Esophagus muscularis mucosa (tissue), 4 donors: Measurements from ENCODE around the gene ABI3. TPM values are rescaled to one million over a fixed set of nuclear protein-coding genes. Genes with fewer than 3 reads are reported as not detected.

ENCODE experiments used
- DNase-seq: peaks from one replicate; pipeline ENCODE4 v3.0.0-alpha.2; 2017; ENCODE audit errors: extremely low spot score
- H3K27ac ChIP-seq, 4 donors: fragments of 200-600 bp; sonication (generic); replicated peaks in 1 of 4; 1 replicate in 3 of 4; 2 replicates in 1 of 4; pipeline ENCODE4 v1.5.1; 2016 to 2019; ENCODE audit warnings: mild to moderate bottlenecking in 1 of 4
- H3K27me3 ChIP-seq, 4 donors: fragments of 200-600 bp; sonication (generic); one replicate each; pipeline versions ENCODE4 v1.5.1 to v1.6.0; 2016 to 2019
- H3K36me3 ChIP-seq, 4 donors: fragments of 200-600 bp; sonication (generic); one replicate each; pipeline ENCODE4 v1.5.1; 2016 to 2019
- H3K4me1 ChIP-seq, 4 donors: fragments of 200-600 bp; sonication (generic); one replicate each; pipeline ENCODE4 v1.5.1; 2016 to 2019
- H3K4me3 ChIP-seq, 4 donors: fragments of 200-600 bp; sonication (generic); 1 replicate in 2 of 4; 2 replicates in 2 of 4; pipeline ENCODE4 v1.5.1; 2016 to 2019; ENCODE audit warnings: mild to moderate bottlenecking in 4 of 4, moderate library complexity in 1 of 4
- H3K9me3 ChIP-seq, 4 donors: fragments of 200-600 bp; sonication (generic); 1 replicate in 3 of 4; 2 replicates in 1 of 4; pipeline ENCODE4 v1.5.1; 2016 to 2019
- EP300 ChIP-seq: sonication (generic); formaldehyde crosslinking; IDR thresholded peaks from one replicate; pipeline ENCODE4 v1.6.1; 2017; ENCODE audit warnings: antibody characterized with exemption
- POLR2A ChIP-seq: fragments of 450-650 bp; IDR thresholded peaks from one replicate; pipeline ENCODE4 v1.6.1; 2017; ENCODE audit warnings: antibody characterized with exemption, moderate library complexity, mild to moderate bottlenecking, low read depth
- POLR2AphosphoS5 ChIP-seq, 2 donors: sonication (generic); formaldehyde crosslinking; IDR thresholded peaks; one replicate each; pipeline ENCODE4 v1.6.1; 2017; ENCODE audit warnings: antibody characterized with exemption in 2 of 2
- WGBS: methylation state at CpG from one replicate; pipeline ENCODE4 v1.1.5; 2018; 5-methylcytosine and 5-hydroxymethylcytosine counted together
- intact Hi-C: fragments of 100-400 bp; cut with DNase I; formaldehyde crosslinking; loops from one replicate; pipeline ENCODE4 v1.15.1; 2023
- total RNA-seq, 4 donors: library from RNA; depleted of rRNA; stranded (reverse); fragments of >200 nt; gene quantifications; one replicate each; pipeline versions ENCODE4 v1.1.0 to v1.2.1, GENCODE V29; 2016
- TF ChIP-seq, protein P1 (sequence below), 3 experiments: fragments of 200-600 bp in 2 of 3; fragments of 450-650 bp in 1 of 3; sonication (generic) in 2 of 3; IDR thresholded peaks; one replicate each; pipeline ENCODE4 v1.5.1; 2017 to 2019; ENCODE audit warnings: antibody characterized with exemption in 3 of 3, mild to moderate bottlenecking in 2 of 3, moderate library complexity in 1 of 3

The ABI3 gene
- total RNA-seq, 4 donors from 2014 or later: 3.3 to 8.9 (median 6.3) TPM

DNA sequence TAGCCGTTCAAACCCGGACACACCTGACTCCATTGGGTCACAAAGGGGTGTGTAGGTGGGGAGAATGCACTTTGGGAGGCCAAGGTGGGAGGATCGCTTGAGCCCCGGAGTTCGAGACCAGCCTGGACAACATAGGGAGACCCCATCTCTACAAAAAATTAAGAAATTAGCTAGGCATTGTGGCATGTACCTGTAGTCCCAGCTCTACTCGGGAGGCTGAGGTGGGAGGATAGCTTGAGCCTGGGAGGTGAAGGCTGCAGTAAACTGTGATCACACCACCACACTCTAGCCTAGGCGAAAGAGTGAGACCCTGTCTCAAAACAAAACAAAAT lies 21.0 kb downstream of the ABI3 start:
- H3K4me3 ChIP-seq: peak overlapping the region in 2 of 4 donors; percentile 61 to 67
- intact Hi-C loops: loop anchor here (2.0 kb wide), 1 partner anchor 39 kb away; no protein-coding TSS in a partner anchor
- TF ChIP-seq EP300 (no peak), POLR2A (no peak), POLR2AphosphoS5 (IDR thresholded peaks at IDR 0.05) (no peak)
- TF ChIP-seq, protein P1, sequence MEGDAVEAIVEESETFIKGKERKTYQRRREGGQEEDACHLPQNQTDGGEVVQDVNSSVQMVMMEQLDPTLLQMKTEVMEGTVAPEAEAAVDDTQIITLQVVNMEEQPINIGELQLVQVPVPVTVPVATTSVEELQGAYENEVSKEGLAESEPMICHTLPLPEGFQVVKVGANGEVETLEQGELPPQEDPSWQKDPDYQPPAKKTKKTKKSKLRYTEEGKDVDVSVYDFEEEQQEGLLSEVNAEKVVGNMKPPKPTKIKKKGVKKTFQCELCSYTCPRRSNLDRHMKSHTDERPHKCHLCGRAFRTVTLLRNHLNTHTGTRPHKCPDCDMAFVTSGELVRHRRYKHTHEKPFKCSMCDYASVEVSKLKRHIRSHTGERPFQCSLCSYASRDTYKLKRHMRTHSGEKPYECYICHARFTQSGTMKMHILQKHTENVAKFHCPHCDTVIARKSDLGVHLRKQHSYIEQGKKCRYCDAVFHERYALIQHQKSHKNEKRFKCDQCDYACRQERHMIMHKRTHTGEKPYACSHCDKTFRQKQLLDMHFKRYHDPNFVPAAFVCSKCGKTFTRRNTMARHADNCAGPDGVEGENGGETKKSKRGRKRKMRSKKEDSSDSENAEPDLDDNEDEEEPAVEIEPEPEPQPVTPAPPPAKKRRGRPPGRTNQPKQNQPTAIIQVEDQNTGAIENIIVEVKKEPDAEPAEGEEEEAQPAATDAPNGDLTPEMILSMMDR (IDR thresholded peaks at IDR 0.05): no peak
- H3K27ac ChIP-seq: no peak overlapping the region
- H3K9me3 ChIP-seq: no peaks in the 10 kb centered on the region
- DNase-seq: no peak
- H3K27me3 ChIP-seq: peaks cover 0 to 14% (median 4%) of the 10 kb centered on the region in 4 donors
- H3K4me1 ChIP-seq: peaks cover 12 to 22% (median 21%) of the 10 kb centered on the region in 4 donors
- 62% methylated on average over 7 of the region's 7 CpGs for WGBS
- no peaks in the 10 kb centered on the region for H3K36me3 ChIP-seq

DNA sequence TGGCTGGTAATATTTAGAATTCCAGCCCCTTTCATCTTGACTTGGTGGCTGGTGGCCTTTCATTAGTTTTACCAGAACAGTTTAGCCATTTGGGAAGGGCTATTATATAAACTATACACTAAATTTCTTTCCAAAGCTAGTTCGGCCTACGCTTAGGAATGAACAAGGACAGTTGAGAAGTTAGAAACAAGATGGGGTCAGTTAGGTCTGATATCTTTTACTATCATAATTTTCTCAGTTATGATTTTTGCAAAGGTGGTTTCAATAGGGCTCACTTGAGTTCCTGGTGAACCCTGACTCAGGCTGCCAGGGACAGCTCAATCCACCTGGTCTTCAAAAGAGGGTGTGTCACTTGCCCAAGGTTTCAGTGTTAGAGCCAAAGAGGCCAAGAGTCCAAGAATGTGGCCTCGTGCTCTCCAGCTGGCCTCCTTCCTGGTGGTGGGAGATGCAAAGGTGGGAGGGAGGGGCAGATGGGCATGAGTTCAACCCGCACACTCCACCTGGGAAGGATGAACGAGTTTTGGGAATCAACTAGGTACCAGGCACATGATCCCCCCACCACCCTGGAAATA lies 24.1 kb downstream of the ABI3 start:
- Histone ChIP-seq H3K27ac (no peak overlapping the region), H3K4me3 (no peak overlapping the region), H3K9me3 (no peaks in the 10 kb centered on the region), H3K27me3 (peaks cover 0 to 2% (median 0%) of the 10 kb centered on the region in 4 donors), H3K36me3 (no peaks in the 10 kb centered on the region), H3K4me1 (peaks cover 8 to 19% (median 18%) of the 10 kb centered on the region in 4 donors)
- DNase-seq: no peak
- WGBS: 84% methylated on average over 5 of the region's 5 CpGs
- intact Hi-C loops: no loop called here
- TF ChIP-seq POLR2A (no peak), EP300 (no peak), POLR2AphosphoS5 (IDR thresholded peaks at IDR 0.05) (no peak)
- TF ChIP-seq, protein P1 (IDR thresholded peaks at IDR 0.05): no peak

DNA sequence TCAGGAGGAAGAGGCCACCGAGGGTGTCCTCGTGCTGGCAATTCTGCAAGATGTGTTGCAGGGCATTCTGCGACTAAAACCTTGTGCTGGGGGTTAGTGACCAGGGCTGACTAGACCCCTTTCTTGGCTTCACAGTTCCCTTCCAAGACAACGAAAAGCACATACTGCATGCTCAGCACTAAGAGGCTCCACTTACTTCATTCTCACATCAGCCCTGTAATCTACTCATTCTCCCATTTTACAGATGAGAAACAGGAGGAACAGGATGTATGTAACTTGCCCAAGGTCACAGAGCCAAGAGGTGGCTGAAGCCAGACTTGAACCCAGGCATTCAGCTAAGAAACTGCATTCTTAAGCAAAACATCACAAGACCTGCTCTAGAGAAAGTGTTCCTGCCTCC lies 25.4 kb downstream of the ABI3 start:
- no peaks in the 10 kb centered on the region for H3K9me3 ChIP-seq
- DNase-seq: no peak
- no peaks in the 10 kb centered on the region for H3K27me3 ChIP-seq
- intact Hi-C loops: no loop called here
- 85% methylated on average over 4 of the region's 4 CpGs for WGBS
- peaks cover 0 to 11% (median 6%) of the 10 kb centered on the region in 4 donors for H3K4me1 ChIP-seq
- H3K4me3 ChIP-seq: no peak overlapping the region
- no peak overlapping the region for H3K27ac ChIP-seq
- H3K36me3 ChIP-seq: no peaks in the 10 kb centered on the region
- TF ChIP-seq EP300 (no peak), POLR2AphosphoS5 (IDR thresholded peaks at IDR 0.05) (no peak), POLR2A (no peak)
- TF ChIP-seq, protein P1 (IDR thresholded peaks at IDR 0.05): no peak

DNA sequence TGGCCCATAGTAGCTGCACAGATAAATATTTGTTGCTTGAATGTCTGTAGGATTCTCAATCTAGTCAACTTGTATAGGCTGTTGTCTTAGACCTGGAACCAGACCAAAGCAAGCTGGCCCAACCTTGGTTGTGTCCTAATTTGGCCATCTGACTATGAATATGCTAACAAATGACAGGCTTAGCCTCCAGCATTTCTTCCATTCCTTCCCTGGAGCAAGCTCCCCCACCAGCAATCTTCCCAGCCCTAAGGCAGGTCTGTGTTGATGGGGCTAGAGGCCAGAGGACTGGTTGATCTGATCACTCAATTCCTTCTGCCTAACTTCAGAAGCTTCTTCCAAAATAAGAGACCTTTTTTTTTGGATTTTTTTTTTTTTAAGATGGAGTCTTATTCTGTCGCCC lies 29.5 kb downstream of the ABI3 start:
- WGBS: 86% methylated on average over 1 of the region's 1 CpG
- Histone ChIP-seq H3K9me3 (no peaks in the 10 kb centered on the region), H3K4me3 (no peak overlapping the region), H3K27me3 (no peaks in the 10 kb centered on the region), H3K36me3 (no peaks in the 10 kb centered on the region), H3K4me1 (peaks cover 0 to 4% (median 0%) of the 10 kb centered on the region in 4 donors), H3K27ac (no peak overlapping the region)
- no peak for TF ChIP-seq EP300
- TF ChIP-seq, protein P1 (IDR thresholded peaks at IDR 0.05): no peak
- no peak for TF ChIP-seq POLR2AphosphoS5 (IDR thresholded peaks at IDR 0.05)
- no peak for TF ChIP-seq POLR2A
- intact Hi-C loops: no loop called here
- no peak for DNase-seq

DNA sequence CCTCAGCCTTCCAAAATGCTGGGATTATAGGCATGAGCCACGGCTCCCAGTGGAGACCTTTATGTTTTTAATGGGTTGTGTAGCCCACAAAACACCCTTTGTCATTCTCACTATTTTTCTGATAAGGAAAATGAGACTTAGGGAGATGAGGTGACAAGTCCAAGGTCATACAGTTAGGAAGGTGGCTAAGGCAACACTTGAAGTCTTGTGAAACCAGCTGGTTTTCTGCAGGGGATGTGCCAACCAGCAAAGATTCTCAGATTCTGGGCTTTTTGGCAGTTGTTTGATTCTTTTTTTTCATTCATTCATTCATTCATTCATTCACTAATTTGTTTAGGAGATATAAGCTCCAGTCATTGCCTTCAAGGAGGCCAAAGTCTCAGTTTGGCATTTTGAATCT lies 30.1 kb downstream of the ABI3 start:
- TF ChIP-seq, protein P1 (IDR thresholded peaks at IDR 0.05): no peak
- TF ChIP-seq EP300 (no peak), POLR2A (no peak), POLR2AphosphoS5 (IDR thresholded peaks at IDR 0.05) (no peak)
- intact Hi-C loops: no loop called here
- DNase-seq: no peak
- Histone ChIP-seq H3K36me3 (no peaks in the 10 kb centered on the region), H3K9me3 (no peaks in the 10 kb centered on the region), H3K4me3 (no peak overlapping the region), H3K27me3 (no peaks in the 10 kb centered on the region), H3K27ac (no peak overlapping the region), H3K4me1 (peaks cover 0 to 4% (median 0%) of the 10 kb centered on the region in 4 donors)
- WGBS: 85% methylated on average over 1 of the region's 1 CpG
